ENCODE data around the gene CHAT. TPM values are rescaled to one million over a fixed set of nuclear protein-coding genes. Genes with fewer than 3 reads are reported as not detected.
A peak's percentile ranks its signal among the peaks of the same experiment; 100 is the strongest.

The CHAT gene
- total RNA-seq, 1 experiment from 2014 or later: 0.18 TPM

- no peaks in the 10 kb centered on the region for H3K36me3 ChIP-seq (ENCODE audit: control insufficient read depth, insufficient read depth, low read length)
- ChIA-PET POLR2A (no interaction called here), CTCF (no interaction called here)
- Mint-ChIP-seq H3K27ac (ENCODE audit: unreplicated experiment) (no peak overlapping the region), H3K4me3 (ENCODE audit: unreplicated experiment) (no peak overlapping the region), H3K4me1 (ENCODE audit: low read depth, unreplicated experiment) (peaks cover 11% of the 10 kb centered on the region), H3K27me3 (ENCODE audit: insufficient read depth, unreplicated experiment) (peaks cover 7% of the 10 kb centered on the region), H3K9me3 (ENCODE audit: unreplicated experiment) (no peaks in the 10 kb centered on the region), H3K36me3 (ENCODE audit: insufficient read depth, unreplicated experiment) (no peaks in the 10 kb centered on the region)
- intact Hi-C loops (cut with micrococcal nuclease; ENCODE audit: unreplicated experiment): no loop called here
- BruUV-seq (replicated peaks): no TSS peak
- no peaks in the 10 kb centered on the region for H3K27me3 ChIP-seq (replicated peaks; ENCODE audit: control insufficient read depth, insufficient read depth, low read length)
- H3K9me3 ChIP-seq: no peaks in the 10 kb centered on the region
- peaks cover 43% of the 10 kb centered on the region for H3K4me1 ChIP-seq
- TF ChIP-seq CTCF (IDR thresholded peaks at IDR 0.05; ENCODE audit: insufficient read depth in 1 of 2, low read depth in 1 of 2, low read length in 1 of 2, severe bottlenecking in 1 of 2, unreplicated experiment in 1 of 2): no peak
- H3K4me3 ChIP-seq (ENCODE audit: low read depth, low read length): no peak overlapping the region
- DNase-seq: peak in 1 of 2 experiments; percentile 37
Observed at GRCh38 chr10:49601857-49602256, 12.0 kb upstream of the CHAT start.

GRCh38 chr10:49602380-49603023 lies 11.3 kb upstream of the CHAT start:
- Mint-ChIP-seq H3K27me3 (ENCODE audit: insufficient read depth, unreplicated experiment) (peaks cover 7% of the 10 kb centered on the region), H3K9me3 (ENCODE audit: unreplicated experiment) (no peaks in the 10 kb centered on the region), H3K27ac (ENCODE audit: unreplicated experiment) (no peak overlapping the region), H3K4me1 (ENCODE audit: low read depth, unreplicated experiment) (peaks cover 16% of the 10 kb centered on the region), H3K36me3 (ENCODE audit: insufficient read depth, unreplicated experiment) (no peaks in the 10 kb centered on the region), H3K4me3 (ENCODE audit: unreplicated experiment) (no peak overlapping the region)
- no peak for TF ChIP-seq CTCF (IDR thresholded peaks at IDR 0.05; ENCODE audit: insufficient read depth in 1 of 2, low read depth in 1 of 2, low read length in 1 of 2, severe bottlenecking in 1 of 2, unreplicated experiment in 1 of 2)
- H3K36me3 ChIP-seq (ENCODE audit: control insufficient read depth, insufficient read depth, low read length): no peaks in the 10 kb centered on the region
- peak in 1 of 2 experiments; percentile 22 for DNase-seq
- peaks cover 43% of the 10 kb centered on the region for H3K4me1 ChIP-seq
- no peak overlapping the region for H3K4me3 ChIP-seq (ENCODE audit: low read depth, low read length)
- no peaks in the 10 kb centered on the region for H3K27me3 ChIP-seq (replicated peaks; ENCODE audit: control insufficient read depth, insufficient read depth, low read length)
- POLR2A ChIA-PET: no interaction called here
- intact Hi-C loops (cut with micrococcal nuclease; ENCODE audit: unreplicated experiment): no loop called here
- no peaks in the 10 kb centered on the region for H3K9me3 ChIP-seq
- CTCF ChIA-PET: no interaction called here
- no TSS peak for BruUV-seq (replicated peaks)

GRCh38 chr10:49605216-49605938 lies 8.5 kb upstream of the CHAT start:
- Mint-ChIP-seq H3K4me1 (ENCODE audit: low read depth, unreplicated experiment) (peaks cover 14% of the 10 kb centered on the region), H3K36me3 (ENCODE audit: insufficient read depth, unreplicated experiment) (no peaks in the 10 kb centered on the region), H3K9me3 (ENCODE audit: unreplicated experiment) (no peaks in the 10 kb centered on the region), H3K27me3 (ENCODE audit: insufficient read depth, unreplicated experiment) (peaks cover 7% of the 10 kb centered on the region), H3K4me3 (ENCODE audit: unreplicated experiment) (no peak overlapping the region), H3K27ac (ENCODE audit: unreplicated experiment) (no peak overlapping the region)
- POLR2A ChIA-PET: no interaction called here
- intact Hi-C loops (cut with micrococcal nuclease; ENCODE audit: unreplicated experiment): no loop called here
- Histone ChIP-seq H3K4me3 (ENCODE audit: low read depth, low read length) (no peak overlapping the region), H3K27me3 (replicated peaks; ENCODE audit: control insufficient read depth, insufficient read depth, low read length) (no peaks in the 10 kb centered on the region), H3K4me1 (peaks cover 22% of the 10 kb centered on the region), H3K36me3 (ENCODE audit: control insufficient read depth, insufficient read depth, low read length) (no peaks in the 10 kb centered on the region), H3K9me3 (no peaks in the 10 kb centered on the region)
- peak in 1 of 2 experiments; percentile 28 for DNase-seq
- CTCF ChIA-PET: interaction anchor here (1.5 kb wide), 1 partner anchor 17 kb away, joined by 3 read pairs; no protein-coding TSS in a partner anchor
- TF ChIP-seq CTCF (IDR thresholded peaks at IDR 0.05; ENCODE audit: insufficient read depth in 1 of 2, low read depth in 1 of 2, low read length in 1 of 2, severe bottlenecking in 1 of 2, unreplicated experiment in 1 of 2): no peak
- no TSS peak for BruUV-seq (replicated peaks)

All from Caco-2 (cell line).